HCT116 (cell line): ENCODE data around the gene TMC8. TPM values are rescaled to one million over a fixed set of nuclear protein-coding genes. Genes with fewer than 3 reads are reported as not detected.

Experiments
- total RNA-seq: library from RNA; stranded (reverse); gene quantifications from one replicate; pipeline ENCODE4 v1.2.1, GENCODE V29; 2021; ENCODE audit not compliant: unreplicated experiment
- TF ChIP-seq, protein P1 (sequence below): IDR thresholded peaks from 2 replicates; pipeline ENCODE4 v1.6.1; 2012

TMC8 gene
- total RNA-seq, 1 experiment from 2014 or later: 7.8 TPM

DNA sequence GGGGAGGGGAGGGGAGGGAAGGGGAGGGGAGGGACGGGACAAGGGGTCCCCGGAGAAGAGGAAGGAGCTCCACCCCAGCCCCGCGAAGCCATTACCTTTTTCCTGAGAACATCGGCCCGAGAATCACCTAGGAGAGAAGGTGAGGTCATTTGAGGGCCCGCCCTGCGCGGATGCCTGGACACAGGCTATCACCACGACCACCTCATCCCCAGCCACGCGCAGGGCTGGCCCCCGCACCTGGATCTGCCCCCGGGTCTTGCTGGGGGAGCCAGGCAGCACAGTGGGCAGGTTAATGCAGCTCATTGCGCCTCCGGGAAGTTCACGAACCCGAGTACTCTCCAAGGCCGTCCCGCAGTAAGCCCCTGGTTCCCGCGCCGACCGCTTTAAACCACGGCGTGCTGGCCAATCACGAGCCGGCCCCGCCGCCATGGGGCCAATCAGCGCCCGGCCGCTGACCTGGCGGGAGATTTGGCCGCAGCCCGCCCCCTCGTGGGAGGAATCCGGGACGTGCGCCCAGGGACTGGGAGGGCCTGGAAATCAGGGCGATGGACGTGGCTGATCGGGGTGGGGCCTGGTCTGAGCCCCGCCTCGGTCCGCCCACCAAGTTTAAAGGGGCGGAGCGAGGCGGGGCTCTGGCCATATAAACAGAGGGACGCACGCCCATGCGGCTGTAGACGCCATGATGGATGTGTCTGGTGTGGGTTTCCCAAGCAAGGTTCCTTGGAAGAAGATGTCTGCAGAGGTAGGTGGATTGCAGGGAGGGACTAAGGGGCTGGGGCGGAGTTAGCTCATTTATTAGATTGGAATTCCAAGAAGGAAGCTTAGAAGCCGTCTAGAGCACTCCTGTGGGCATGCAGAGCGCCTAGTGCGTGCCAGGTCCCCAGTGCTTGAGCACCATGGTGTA lies 56.4 kb downstream of the TMC8 start, which contains the start of the genes AFMID and TK1 (continued):
- TF ChIP-seq, protein P1, sequence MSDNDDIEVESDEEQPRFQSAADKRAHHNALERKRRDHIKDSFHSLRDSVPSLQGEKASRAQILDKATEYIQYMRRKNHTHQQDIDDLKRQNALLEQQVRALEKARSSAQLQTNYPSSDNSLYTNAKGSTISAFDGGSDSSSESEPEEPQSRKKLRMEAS: peak; percentile 89

Other genes starting within 250 kb of the TMC8 start
- gene TNRC6C, start 172.1 kb upstream of the TMC8 start, total RNA-seq: 23.4 TPM
- gene TMC6, start 2.0 kb upstream of the TMC8 start, total RNA-seq: 142 TPM
- gene C17orf99, start 15.6 kb downstream of the TMC8 start, total RNA-seq: not detected
- 148 TPM for gene SYNGR2, start 37.8 kb downstream of the TMC8 start, total RNA-seq
- 315 TPM for gene TK1, start 56.3 kb downstream of the TMC8 start, total RNA-seq
- gene AFMID, start 56.6 kb downstream of the TMC8 start, total RNA-seq: 65.8 TPM
- gene BIRC5, start 83.5 kb downstream of the TMC8 start, total RNA-seq: 140 TPM
- gene TMEM235, start 100.9 kb downstream of the TMC8 start, total RNA-seq: not detected
- gene SOCS3, start 229.3 kb downstream of the TMC8 start, total RNA-seq: 26.7 TPM
- 44.4 TPM for gene PGS1, start 247.9 kb downstream of the TMC8 start, total RNA-seq